ENCODE measurements around the gene GRK3. TPM values are rescaled to one million over a fixed set of nuclear protein-coding genes. Genes with fewer than 3 reads are reported as not detected.
"Not testable (repeated sequence)": the region's sequence is repeated elsewhere in the genome, so short reads cannot be mapped to it uniquely, and the experiment has no call there.

The GRK3 gene
- total RNA-seq, 1 donor from 2014 or later: 0.20 TPM

- not testable (repeated sequence) for DNase-seq (ENCODE audit: low read depth, low spot score)
These were observed 7.7 kb downstream of the GRK3 start for GRCh38 chr22:25571969-25572707.

DNA sequence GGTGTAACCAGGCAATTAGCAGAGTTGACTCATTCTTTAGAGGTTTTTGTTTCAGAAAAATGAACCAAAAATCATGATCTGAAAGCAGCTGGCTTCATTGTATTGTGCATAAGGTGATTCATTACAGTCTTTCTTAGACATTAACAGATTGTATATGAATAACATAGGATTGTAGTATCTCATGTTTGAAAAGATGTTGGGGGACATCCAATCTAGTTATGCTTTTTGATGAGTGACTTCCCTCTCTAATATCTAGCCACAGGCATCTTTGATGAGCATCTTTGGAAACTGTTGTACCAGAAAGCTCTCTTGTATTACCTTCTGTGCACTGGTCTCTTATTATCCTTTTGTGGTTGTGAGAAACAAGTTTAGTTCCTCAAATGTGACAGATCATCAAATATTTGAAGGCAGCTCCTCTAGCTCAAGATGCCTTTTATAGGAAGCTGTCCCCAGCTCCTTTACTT lies 8.3 kb downstream of the GRK3 start:
- no peak for DNase-seq (ENCODE audit: low read depth, low spot score)

DNA sequence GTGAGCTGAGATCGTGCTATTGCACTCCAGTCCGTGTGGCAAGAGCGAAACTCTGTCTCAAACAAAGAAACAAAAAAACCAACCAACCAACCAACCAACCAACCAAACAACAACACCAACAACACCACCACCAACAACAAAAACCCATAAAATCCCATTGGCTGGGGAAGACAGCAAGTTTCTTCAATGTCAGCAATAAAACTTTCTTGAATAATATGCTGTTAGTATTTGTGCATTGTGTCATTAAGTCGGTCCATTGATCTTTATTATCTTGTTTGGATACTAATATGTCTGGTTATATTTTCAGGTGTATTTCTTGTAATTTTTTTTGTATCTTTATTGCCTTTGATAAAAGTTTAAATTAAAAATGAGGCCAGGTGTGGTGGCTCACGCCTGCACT lies 9.4 kb downstream of the GRK3 start:
- no peak for DNase-seq (ENCODE audit: low read depth, low spot score)

DNA sequence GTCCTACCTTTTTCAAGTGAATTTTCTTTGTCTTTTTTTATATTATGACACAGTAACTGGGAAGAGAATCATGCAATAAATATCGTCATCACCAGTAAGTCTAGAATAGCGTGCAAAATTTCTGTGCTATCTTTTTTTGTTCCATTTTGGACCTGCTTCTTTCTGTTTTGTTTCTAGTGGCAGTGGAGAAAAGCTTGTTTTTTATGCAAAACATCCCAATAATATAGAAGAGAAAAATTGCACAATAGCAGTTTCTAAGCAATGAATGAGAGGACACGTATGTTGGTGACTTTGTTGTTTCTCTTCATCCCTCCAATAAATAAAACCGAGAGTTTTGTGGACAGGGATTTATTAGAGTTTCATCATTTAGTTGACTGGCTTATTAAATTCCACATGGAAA lies 10.3 kb downstream of the GRK3 start:
- DNase-seq (ENCODE audit: low read depth, low spot score): no peak

DNA sequence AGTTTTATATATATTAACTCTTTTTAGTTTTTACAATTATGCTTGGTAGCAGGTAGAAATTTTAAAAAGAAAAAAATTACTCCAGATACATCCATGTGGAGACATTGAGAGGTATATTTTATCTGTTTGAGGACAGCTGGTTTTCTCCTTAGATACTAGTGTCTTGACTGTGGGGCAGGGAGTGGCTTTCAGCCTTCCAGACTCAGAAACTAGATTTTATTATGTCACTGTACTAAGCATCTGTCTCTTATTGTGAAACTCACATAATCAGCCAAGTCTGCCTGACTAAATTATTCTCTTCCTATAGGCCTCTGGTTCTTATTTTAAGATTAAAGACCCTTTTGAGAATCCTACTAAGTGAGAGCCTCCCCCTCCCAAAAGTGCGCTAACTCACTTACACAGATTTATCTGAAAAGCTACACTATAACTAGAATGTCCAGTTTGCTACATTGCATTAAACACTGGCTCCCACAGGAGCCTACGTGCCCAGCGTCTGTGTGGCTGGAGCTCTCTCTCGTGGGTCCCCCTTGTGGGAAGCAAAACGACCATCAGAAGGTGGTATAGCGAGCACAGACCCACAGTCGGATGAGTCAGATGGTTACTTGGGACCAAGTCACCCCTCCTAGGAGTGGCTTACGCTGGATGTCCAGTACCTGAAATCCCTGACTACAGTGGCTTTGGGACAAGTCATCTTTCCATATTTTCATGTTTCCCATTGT lies 11.4 kb downstream of the GRK3 start:
- DNase-seq (ENCODE audit: low read depth, low spot score): not testable (repeated sequence)

DNA sequence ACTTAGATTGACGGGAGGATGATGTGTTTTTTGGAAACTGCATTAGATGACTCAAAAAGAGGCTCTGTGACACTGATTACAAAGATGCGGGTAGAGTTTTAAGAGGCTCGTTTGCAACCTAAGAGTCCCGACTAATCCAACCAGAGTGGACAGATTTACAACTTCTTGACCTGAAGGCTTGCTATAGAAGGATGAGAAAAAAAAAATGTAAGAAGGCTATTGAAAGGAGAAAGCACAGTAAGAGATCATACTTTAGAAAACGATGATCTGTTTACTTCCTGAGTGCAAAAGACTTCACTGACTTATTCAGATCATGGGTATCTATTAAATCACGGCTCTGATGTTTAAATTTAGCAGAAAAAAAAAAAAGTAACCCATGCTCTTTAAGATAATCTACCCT lies 17.0 kb downstream of the GRK3 start:
- not testable (repeated sequence) for DNase-seq (ENCODE audit: low read depth, low spot score)

DNA sequence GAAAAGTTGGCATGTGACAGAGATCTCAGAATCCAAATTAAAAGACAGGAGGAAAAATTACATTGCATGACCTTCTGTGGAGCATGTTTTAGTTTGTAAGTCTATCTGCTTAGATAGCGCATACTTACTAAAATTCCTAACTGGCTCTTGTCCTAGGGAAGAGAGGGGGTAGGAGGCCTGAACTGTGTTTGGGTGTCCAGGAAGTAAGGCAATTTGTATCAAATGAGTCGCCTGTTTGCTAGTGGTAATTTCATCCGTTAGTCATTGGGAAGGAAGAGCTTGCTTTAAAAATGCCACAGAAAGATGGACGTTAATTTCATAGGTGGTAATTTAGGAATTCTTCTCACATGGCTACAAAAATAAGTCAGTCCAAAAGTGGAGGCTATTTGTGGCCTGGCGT lies 18.5 kb downstream of the GRK3 start:
- DNase-seq (ENCODE audit: low read depth, low spot score): no peak

DNA sequence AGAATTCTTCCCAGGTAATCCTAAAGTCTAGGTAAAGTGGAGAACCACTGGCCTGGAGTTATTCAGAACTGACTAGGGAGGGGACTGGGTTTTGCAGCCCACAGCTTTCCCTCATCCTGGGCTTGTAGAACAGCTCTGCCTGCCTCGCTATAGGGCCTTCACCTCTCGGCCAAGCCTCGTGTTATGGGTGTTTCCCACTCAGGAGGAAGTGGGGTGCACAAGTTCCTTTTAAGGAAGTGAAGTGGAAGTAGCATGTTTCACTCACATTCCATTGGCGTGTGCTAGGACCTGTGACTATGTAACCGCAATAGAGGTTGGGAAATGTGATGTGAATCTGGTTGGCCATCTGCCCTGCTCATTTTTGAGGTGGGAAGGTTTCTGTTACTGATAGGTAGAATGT lies 20.5 kb downstream of the GRK3 start:
- not testable (repeated sequence) for DNase-seq (ENCODE audit: low read depth, low spot score)

GRCh38 chr22:25589664-25590063 lies 25.2 kb downstream of the GRK3 start:
- not testable (repeated sequence) for DNase-seq (ENCODE audit: low read depth, low spot score)

- DNase-seq (ENCODE audit: low read depth, low spot score): not testable (repeated sequence)
These were observed 28.8 kb downstream of the GRK3 start for GRCh38 chr22:25593323-25593722.

DNA sequence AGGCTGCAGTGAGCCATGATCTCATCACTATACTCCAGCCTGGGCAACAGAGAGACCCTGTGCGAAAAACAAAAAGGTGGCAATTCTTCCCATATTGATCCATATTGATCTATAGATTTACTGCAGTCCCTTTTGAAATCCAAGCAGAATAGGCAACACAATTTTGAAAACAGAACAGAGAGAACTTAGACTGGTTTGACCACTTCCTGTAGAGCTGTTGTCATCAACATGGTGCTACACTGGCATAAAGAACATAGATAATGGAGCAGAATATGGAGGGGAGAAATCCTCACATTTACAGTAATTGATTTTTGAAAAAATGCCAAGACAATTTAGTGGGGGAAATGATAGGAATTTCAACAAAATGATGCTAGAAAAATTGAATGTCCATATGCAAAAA lies 34.1 kb downstream of the GRK3 start:
- no peak for DNase-seq (ENCODE audit: low read depth, low spot score)

GRCh38 chr22:25602445-25602844 lies 38.0 kb downstream of the GRK3 start:
- no peak for DNase-seq (ENCODE audit: low read depth, low spot score)

DNA sequence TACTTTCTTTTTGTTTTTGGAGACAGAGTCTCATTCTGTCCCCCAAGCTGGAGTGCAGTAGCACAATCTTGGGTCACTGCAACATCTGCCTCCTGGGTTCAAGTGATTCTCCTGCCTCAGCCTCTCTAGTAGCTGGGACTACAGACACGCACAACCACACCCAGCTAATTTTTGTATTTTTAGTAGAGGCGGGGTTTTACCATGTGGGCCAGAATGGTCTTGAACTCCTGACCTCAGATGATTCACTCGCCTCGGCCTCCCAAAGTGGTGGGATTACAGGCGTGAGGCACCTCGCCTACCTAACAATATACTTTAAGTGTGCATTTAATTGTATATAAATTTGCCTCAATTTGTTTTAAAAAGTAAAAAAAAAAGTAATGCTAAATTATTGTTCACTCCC lies 38.4 kb downstream of the GRK3 start:
- no peak for DNase-seq (ENCODE audit: low read depth, low spot score)

- not testable (repeated sequence) for DNase-seq (ENCODE audit: low read depth, low spot score)
These were observed 40.7 kb downstream of the GRK3 start for GRCh38 chr22:25605146-25605545.

GRCh38 chr22:25605565-25605964 lies 41.1 kb downstream of the GRK3 start:
- not testable (repeated sequence) for DNase-seq (ENCODE audit: low read depth, low spot score)

DNA sequence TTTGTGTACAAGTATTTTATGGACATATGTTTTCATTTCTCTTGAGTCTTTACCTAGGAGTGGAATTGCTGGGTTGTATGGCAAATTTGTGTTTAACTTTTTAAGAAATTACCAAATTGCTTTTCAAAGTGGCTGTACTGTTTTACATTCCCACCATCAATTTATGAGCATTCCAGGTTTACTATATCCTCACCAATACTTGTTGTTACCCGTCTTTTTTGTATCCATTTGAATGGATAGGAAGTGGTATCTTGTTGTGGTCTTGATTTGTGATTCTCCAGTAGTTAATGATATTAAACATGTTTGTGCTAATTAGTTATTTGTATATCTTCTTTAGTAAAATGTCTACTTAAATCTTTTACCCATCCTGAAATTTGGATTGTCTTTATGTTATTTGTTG lies 46.8 kb downstream of the GRK3 start:
- not testable (repeated sequence) for DNase-seq (ENCODE audit: low read depth, low spot score)

DNA sequence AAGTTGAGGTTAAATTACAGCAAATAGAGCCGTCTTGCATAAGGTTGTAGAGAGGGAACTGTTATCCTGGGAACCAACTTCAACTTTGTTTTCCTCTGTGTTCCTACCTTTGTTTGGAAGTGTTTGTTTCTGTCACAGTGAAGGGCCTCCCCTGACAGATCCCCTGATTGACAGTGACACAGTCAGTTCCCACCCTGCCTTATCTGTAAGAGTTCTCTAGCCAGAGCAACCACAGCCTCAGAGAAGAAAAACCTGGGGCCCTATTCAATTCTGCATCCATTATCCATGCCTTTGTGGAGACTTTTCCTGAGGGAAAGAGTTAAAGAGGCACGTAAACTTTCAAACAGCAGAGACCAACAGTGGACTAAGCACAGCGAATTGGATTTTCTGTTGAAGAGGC lies 48.7 kb downstream of the GRK3 start:
- not testable (repeated sequence) for DNase-seq (ENCODE audit: low read depth, low spot score)

- DNase-seq (ENCODE audit: low read depth, low spot score): not testable (repeated sequence)
These were observed 49.1 kb downstream of the GRK3 start for GRCh38 chr22:25613558-25613957.

DNA sequence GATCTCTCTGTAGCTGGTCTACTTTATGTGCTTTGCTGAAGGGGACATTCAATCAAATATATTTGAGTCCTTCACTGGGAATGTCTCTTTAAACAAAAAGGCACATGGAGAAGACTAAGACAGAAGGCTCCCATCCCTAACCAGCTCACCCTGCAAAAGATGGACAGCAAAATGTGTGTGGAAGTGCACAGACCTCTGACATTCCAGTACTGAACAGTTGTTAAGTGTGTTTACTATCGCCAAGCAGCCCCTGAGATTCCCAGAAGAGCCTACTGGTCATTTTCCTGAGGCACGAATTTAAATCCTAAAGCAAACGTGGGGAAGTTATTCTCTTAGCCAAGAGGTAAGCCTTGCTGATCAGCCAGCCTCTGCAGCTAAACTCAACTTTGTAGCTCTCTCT lies 50.3 kb downstream of the GRK3 start:
- not testable (repeated sequence) for DNase-seq (ENCODE audit: low read depth, low spot score)

- no peak for DNase-seq (ENCODE audit: low read depth, low spot score)
These were observed 57.5 kb downstream of the GRK3 start for GRCh38 chr22:25621986-25622385.

DNA sequence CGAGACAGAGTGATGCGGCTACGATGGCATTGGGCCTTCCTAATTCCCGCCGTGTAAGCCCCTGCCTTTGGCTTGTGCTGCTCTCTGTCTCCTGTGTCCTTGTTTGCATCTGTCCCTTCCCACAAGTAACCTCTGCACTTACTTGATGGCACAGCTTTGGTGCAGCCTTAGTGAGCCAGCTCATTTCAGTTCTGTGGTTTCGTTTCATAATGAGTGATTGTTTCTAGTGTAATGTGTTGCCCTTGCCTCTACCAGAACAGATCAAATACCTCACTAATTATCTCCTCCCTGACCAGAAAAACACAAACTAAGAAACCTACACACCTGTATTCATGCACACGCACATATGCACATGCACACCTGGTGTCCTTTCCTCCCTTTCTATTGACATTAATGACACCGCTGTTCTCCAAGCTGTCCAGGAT lies 58.8 kb downstream of the GRK3 start:
- DNase-seq (ENCODE audit: low read depth, low spot score): no peak

GRCh38 chr22:25623851-25624250 lies 59.4 kb downstream of the GRK3 start:
- DNase-seq (ENCODE audit: low read depth, low spot score): no peak

GRCh38 chr22:25624476-25624875 lies 60.0 kb downstream of the GRK3 start:
- no peak for DNase-seq (ENCODE audit: low read depth, low spot score)
